ENCODE data around the gene SPNS3.
A peak's percentile ranks its signal among the peaks of the same experiment; 100 is the strongest.

Gene SPNS3

GRCh38 chr17:4488989-4489595, 55.4 kb downstream of the SPNS3 start:
- DNase-seq (ENCODE audit: low spot score) = no peak

DNA sequence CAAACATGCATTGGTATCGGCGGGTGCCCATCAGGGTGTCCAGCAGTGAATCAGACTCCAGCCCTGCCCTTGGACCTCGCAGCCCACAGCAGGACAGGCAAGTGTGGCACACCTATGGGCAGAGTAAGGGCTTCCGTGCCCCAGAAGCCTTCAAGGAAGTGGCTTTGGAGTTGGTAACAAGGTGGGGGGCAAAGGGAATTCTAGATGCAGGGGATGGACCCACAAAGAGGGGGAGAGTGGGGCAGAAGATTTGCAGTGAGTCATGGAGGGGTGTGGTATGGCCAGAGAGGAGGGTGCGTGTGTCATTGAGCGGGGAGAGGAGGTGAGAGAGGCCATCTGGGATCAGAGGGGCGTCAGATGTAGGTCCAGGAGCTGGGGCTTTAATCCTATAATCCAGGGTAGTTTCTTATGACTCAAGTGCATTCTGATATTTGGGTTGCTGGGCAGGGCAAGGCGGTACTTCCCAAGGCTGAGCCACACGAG, 56.4 kb downstream of the SPNS3 start:
- no peak for DNase-seq (ENCODE audit: low spot score)

DNA sequence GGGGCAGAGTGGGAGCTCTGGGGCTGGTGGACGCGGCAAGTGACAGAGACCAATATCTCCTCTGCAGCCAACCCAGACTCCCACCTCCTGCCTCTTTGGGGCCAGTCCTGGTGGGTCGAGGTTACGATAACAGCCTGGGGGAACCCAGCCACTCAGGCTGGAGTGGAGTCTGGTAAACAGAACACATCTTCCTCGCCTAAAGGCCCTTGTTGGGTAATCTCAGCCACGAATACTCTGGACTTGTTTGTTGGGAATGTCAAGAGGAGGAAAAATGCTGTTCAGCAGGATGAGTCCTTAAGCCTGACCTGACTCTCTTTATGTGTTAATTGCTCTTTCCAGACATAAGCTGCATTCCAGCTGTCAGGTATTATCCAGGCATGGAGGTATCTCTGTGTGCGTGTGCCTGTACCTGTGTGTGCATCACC, 56.9 kb downstream of the SPNS3 start:
- DNase-seq (ENCODE audit: low spot score) = no peak

DNA sequence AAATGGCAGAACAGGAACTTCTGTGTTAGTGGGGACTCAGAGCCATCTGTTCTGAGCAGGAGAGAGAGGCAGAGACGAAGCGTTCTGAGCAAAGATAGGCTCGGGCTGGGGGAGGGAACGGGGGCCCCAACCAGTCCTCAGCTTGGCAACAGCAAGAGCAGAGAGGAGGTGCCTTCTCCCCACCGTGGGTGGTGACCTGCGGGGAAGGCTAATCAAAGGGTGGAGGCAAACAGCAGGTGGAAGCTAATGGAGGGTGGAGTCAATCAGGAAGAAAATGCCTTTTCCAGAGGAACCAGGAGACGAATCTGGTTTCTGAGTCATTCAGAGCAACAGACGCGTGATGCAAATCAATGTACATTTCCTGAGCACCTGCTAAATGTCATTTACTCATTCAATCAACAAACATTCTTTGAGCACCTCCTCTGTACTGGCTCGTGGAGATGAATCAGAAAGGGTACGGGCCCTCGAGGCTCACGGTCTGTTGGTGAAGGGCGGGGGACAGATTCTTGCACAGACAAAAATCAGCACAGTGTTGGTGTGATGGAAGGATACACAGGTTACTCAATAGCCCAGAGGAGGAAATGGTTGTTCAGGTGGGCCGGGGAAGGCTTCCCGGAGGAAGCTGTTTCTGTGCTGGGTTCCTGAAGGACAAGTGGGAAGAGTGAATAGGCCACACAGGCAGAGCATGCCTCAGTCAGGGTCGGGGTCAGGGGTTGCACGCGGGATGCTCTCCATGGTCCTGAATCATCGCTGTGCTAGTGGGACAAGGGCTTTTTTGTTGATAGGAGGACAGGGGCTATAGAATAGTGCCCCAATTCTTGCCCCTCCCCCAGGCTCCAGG, 59.2 kb downstream of the SPNS3 start:
- no peak for DNase-seq (ENCODE audit: low spot score)

- DNase-seq (ENCODE audit: low spot score) = no peak
Observed at GRCh38 chr17:4497101-4497824, 63.5 kb downstream of the SPNS3 start.

GRCh38 chr17:4498461-4499397, 65.0 kb downstream of the SPNS3 start, which contains the start of gene SPNS2:
Gene SPNS2 (plus strand): TSS chr17:4498881. CDS start chr17:4499048, 167 bp downstream.
- DNase-seq (ENCODE audit: low spot score) = peak; percentile 92

GRCh38 chr17:4499431-4500190, 65.9 kb downstream of the SPNS3 start:
- peak; percentile 61 for DNase-seq (ENCODE audit: low spot score)

DNA sequence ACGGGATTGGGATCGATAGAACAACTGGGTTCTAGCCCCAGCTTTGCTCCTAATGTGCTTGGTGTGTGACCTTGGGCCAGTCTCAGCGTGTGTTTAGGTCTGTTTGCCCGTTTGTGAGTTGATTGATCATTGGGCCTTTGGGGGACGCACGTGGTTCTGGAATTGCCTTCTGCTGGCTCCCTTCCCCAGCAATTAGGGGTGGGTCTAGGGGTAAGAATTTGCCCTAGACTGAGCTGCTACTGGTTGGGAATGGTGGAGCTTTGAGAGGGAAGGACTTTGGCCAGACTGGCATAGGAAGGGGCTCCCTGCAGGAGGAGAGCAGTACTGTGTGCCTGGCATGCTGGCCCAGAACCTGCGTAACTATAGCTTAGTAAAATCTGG, 66.4 kb downstream of the SPNS3 start:
- no peak for DNase-seq (ENCODE audit: low spot score)

- DNase-seq (ENCODE audit: low spot score) = no peak
Observed at GRCh38 chr17:4501295-4501949, 67.7 kb downstream of the SPNS3 start.

- DNase-seq (ENCODE audit: low spot score) = no peak
Observed at GRCh38 chr17:4502466-4503154, 68.9 kb downstream of the SPNS3 start.

DNA sequence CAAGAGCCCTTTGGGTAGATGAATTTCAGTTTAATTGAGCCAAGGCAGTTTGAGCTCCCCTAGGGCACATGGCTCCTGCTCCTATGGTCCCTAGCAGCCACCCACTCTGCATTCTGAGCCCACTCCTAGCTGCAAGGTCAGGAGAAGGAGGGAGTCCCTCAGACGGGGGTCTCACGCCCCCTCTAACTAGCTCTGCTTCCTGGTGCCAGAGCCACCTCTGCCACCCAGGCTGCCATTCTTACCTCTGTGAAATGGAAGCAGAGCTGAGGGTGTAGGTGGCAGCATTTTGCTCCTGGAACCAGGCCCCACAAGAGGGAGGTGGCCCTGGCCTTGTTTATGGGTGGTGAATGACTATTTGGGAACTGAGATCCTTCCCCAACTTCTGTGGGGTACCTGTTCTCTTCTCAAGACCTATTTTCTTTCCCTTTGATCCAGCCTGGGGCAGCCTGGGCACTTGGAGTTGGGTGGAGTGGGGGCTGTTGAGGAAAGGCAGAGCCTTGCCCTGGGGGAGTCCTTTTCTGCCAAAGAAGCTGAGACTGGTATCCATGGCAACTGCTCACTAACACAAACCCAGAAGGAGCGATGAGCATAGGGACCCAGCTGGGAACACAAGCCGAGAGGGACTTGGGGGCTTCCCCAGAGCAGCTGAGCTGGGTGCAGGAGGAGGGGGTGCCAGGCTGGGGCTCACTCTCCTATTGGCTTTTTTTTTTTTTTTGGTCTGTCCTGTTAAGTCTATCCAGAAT, 69.7 kb downstream of the SPNS3 start:
- no peak for DNase-seq (ENCODE audit: low spot score)

- no peak for DNase-seq (ENCODE audit: low spot score)
Observed at GRCh38 chr17:4504188-4504587, 70.4 kb downstream of the SPNS3 start.

GRCh38 chr17:4505187-4505586, 71.4 kb downstream of the SPNS3 start:
- no peak for DNase-seq (ENCODE audit: low spot score)

GRCh38 chr17:4506175-4506813, 72.6 kb downstream of the SPNS3 start:
- no peak for DNase-seq (ENCODE audit: low spot score)

GRCh38 chr17:4506892-4507291, 73.2 kb downstream of the SPNS3 start:
- no peak for DNase-seq (ENCODE audit: low spot score)

DNA sequence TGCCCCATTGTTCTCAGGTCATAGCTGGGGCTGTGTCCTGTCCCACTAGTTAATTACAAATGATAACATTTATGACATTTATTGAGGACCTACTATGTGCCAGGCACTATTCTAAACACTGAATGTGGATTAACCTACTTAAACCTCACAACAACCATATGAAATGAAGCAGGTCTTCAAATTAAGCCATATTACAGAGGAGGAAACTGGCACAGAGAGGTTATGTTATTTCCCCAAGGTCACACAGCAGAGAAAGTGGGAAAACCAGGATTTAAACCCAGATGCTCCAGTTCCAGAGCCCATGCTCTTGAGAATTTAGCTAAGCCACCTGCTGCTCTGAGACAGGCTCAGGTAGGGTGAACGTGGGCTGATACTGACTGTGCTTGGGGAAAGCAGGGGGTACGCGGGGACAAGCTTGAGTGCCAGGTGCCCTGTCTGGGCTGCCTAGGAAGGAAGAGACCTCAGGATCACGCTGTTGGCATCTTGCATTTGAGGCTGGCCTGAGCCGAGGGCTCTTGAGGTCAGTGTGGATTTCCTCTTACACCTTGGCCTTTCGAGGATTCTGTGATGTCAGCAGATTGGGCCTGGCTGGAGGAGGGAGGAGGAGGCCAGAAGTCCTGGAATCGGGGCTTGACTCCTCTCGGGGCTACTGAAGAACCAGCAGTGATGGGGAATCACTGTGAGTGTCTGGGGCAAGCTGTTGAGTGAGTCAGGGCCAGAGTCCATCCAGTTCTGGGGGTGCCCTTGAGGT, 73.8 kb downstream of the SPNS3 start:
- no peak for DNase-seq (ENCODE audit: low spot score)

DNA sequence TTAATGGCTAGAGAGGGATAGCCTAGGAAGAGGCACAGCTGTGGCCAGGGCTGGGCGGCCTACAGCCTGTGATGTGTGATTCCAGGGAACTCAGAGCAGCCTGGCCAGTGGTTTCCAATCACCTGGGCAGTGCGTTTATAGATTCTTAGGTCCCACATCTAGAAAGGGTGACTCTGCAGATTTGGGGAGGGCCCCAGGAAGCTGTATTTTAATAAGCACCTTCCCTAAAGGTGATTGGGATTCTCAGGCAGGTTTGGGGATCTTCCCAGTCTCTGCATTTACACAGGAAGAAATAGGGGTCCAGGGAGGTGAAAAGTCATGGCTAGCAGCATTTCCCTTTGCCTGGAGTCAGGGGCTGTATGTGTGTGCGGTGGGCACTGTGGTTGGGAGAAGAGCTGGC, 74.5 kb downstream of the SPNS3 start:
- DNase-seq (ENCODE audit: low spot score) = no peak

DNA sequence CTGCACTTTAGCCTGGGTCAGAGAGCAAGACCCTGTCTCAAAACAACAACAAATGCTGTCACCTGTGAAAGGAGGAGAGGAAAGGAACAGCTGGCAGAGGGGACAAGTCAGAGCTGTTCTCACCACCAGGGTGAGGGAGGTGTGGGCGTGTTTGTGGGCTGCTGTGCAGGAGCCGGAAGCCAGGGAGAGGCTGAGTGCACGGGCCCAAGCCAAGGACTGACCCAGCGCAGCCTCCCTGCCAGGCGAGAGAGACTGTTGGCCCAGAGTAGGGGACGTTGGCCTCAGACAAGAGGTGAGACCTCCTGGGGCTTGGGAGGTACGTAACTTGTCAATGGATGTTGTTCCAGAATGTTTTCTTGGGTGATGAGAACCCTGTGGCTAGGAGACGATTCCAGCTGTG, 75.7 kb downstream of the SPNS3 start:
- DNase-seq (ENCODE audit: low spot score) = no peak

Data from D341Med (cell line).